ENCODE measurements around the gene ZNF782. TPM values are rescaled to one million over a fixed set of nuclear protein-coding genes. Genes with fewer than 3 reads are reported as not detected.

ZNF782 gene
- total and polyA plus RNA-seq, 2 of the 8 experiments (the other 6 are each of a cell fraction or from before 2014, with no cell fraction given), result 1.4 to 7.4 TPM

GRCh38 chr9:96892131-96892530 is 37.8 kb upstream of the ZNF782 start (continued):
- TF ChIP-seq, protein P1, sequence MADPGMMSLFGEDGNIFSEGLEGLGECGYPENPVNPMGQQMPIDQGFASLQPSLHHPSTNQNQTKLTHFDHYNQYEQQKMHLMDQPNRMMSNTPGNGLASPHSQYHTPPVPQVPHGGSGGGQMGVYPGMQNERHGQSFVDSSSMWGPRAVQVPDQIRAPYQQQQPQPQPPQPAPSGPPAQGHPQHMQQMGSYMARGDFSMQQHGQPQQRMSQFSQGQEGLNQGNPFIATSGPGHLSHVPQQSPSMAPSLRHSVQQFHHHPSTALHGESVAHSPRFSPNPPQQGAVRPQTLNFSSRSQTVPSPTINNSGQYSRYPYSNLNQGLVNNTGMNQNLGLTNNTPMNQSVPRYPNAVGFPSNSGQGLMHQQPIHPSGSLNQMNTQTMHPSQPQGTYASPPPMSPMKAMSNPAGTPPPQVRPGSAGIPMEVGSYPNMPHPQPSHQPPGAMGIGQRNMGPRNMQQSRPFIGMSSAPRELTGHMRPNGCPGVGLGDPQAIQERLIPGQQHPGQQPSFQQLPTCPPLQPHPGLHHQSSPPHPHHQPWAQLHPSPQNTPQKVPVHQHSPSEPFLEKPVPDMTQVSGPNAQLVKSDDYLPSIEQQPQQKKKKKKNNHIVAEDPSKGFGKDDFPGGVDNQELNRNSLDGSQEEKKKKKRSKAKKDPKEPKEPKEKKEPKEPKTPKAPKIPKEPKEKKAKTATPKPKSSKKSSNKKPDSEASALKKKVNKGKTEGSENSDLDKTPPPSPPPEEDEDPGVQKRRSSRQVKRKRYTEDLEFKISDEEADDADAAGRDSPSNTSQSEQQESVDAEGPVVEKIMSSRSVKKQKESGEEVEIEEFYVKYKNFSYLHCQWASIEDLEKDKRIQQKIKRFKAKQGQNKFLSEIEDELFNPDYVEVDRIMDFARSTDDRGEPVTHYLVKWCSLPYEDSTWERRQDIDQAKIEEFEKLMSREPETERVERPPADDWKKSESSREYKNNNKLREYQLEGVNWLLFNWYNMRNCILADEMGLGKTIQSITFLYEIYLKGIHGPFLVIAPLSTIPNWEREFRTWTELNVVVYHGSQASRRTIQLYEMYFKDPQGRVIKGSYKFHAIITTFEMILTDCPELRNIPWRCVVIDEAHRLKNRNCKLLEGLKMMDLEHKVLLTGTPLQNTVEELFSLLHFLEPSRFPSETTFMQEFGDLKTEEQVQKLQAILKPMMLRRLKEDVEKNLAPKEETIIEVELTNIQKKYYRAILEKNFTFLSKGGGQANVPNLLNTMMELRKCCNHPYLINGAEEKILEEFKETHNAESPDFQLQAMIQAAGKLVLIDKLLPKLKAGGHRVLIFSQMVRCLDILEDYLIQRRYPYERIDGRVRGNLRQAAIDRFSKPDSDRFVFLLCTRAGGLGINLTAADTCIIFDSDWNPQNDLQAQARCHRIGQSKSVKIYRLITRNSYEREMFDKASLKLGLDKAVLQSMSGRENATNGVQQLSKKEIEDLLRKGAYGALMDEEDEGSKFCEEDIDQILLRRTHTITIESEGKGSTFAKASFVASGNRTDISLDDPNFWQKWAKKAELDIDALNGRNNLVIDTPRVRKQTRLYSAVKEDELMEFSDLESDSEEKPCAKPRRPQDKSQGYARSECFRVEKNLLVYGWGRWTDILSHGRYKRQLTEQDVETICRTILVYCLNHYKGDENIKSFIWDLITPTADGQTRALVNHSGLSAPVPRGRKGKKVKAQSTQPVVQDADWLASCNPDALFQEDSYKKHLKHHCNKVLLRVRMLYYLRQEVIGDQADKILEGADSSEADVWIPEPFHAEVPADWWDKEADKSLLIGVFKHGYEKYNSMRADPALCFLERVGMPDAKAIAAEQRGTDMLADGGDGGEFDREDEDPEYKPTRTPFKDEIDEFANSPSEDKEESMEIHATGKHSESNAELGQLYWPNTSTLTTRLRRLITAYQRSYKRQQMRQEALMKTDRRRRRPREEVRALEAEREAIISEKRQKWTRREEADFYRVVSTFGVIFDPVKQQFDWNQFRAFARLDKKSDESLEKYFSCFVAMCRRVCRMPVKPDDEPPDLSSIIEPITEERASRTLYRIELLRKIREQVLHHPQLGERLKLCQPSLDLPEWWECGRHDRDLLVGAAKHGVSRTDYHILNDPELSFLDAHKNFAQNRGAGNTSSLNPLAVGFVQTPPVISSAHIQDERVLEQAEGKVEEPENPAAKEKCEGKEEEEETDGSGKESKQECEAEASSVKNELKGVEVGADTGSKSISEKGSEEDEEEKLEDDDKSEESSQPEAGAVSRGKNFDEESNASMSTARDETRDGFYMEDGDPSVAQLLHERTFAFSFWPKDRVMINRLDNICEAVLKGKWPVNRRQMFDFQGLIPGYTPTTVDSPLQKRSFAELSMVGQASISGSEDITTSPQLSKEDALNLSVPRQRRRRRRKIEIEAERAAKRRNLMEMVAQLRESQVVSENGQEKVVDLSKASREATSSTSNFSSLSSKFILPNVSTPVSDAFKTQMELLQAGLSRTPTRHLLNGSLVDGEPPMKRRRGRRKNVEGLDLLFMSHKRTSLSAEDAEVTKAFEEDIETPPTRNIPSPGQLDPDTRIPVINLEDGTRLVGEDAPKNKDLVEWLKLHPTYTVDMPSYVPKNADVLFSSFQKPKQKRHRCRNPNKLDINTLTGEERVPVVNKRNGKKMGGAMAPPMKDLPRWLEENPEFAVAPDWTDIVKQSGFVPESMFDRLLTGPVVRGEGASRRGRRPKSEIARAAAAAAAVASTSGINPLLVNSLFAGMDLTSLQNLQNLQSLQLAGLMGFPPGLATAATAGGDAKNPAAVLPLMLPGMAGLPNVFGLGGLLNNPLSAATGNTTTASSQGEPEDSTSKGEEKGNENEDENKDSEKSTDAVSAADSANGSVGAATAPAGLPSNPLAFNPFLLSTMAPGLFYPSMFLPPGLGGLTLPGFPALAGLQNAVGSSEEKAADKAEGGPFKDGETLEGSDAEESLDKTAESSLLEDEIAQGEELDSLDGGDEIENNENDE (IDR thresholded peaks at IDR 0.05; ENCODE audit: insufficient replicate concordance, low read length), result no peak
- no peak for TF ChIP-seq EGR1 (IDR thresholded peaks at IDR 0.05; ENCODE audit: borderline replicate concordance, low read depth, low read length)
